ENCODE data around the gene LAMC3.

Gene LAMC3

DNA sequence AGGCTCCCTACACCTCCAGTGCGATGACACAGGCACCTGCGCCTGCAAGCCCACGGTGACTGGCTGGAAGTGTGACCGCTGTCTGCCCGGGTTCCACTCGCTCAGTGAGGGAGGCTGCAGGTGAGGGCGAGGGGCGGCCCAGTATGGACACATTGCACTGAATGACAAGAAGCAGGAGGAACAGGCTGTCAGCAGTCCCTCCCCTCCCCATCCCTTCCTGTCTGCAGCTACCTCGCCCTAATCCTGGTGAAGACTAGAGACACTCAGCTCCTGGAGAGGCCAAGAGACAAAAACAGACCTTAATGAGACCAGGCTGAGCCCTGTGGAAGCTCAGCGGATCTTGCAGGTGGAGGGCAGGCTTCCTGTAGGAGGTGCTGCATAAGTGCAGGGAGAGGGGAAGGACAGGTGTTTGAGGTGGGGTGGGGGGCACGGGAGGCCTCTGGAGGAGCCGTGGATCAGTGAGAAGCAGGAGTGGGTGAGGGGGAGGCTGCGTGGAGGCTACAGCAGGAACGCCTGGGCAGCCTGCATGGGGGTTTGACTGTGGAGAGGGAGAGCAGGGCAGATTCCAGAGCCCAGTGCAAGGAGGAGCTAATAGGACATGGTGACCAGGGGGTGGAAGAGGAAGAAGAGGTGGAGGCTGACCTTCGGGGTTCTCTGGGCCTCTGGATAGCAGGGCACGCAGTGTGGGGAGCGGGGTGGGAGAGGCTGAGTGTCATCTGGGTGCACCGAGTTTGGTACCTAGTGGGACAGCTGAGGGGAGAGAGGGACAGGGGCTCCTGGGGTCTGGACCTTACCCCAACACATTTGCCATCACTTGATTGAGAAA, 30.4 kb downstream of the LAMC3 start:
- TF ChIP-seq, protein P1, sequence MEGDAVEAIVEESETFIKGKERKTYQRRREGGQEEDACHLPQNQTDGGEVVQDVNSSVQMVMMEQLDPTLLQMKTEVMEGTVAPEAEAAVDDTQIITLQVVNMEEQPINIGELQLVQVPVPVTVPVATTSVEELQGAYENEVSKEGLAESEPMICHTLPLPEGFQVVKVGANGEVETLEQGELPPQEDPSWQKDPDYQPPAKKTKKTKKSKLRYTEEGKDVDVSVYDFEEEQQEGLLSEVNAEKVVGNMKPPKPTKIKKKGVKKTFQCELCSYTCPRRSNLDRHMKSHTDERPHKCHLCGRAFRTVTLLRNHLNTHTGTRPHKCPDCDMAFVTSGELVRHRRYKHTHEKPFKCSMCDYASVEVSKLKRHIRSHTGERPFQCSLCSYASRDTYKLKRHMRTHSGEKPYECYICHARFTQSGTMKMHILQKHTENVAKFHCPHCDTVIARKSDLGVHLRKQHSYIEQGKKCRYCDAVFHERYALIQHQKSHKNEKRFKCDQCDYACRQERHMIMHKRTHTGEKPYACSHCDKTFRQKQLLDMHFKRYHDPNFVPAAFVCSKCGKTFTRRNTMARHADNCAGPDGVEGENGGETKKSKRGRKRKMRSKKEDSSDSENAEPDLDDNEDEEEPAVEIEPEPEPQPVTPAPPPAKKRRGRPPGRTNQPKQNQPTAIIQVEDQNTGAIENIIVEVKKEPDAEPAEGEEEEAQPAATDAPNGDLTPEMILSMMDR (IDR thresholded peaks at IDR 0.05; ENCODE audit: borderline replicate concordance, control extremely low read depth, extremely low read depth, insufficient read depth, missing control alignments): no peak
- in situ Hi-C loops (cut with MboI; ENCODE audit: low sequenced_read_pairs, unreplicated experiment): no loop called here
- no peak for DNase-seq (ENCODE audit: low spot score)

DNA sequence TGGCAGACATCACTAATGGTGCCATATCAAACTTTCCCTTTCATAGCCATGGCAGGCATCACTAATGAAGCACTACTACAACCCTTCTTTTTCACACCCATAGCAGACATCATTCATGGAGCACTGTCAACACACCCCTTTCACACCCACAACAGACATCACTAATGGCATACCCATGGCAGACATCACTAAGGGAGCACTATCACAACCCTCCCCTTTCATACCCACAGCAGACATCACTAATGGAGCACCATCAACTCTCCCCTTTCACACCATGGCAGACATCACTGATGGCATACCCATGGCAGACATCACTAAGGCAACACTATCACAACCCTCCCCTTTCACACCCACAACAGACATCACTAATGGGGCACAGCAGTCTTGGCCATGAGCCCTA, 33.7 kb downstream of the LAMC3 start:
- TF ChIP-seq, protein P1 (IDR thresholded peaks at IDR 0.05; ENCODE audit: borderline replicate concordance, control extremely low read depth, extremely low read depth, insufficient read depth, missing control alignments): no peak
- in situ Hi-C loops (cut with MboI; ENCODE audit: low sequenced_read_pairs, unreplicated experiment): no loop called here
- no peak for DNase-seq (ENCODE audit: low spot score)

DNA sequence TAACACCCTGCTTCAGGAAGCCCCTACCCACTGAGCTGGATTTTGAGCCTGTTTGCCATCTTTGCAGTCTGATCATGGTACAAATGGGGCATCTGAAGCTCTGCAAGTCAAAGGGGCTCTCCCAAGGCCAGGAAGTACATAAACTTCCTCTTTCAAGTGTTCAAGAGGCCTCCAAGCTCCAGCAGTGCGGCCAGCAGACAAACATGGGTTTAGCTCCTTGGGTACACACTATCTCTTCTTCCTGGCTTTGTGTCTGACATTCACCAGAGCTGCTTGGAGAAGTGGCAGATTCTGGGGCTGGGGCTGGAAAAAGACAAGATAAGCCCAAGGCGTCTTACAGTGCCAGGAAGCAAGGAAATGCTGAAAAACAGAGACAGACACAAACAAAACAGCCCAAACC, 34.1 kb downstream of the LAMC3 start:
- no peak for DNase-seq (ENCODE audit: low spot score)
- TF ChIP-seq, protein P1 (IDR thresholded peaks at IDR 0.05; ENCODE audit: borderline replicate concordance, control extremely low read depth, extremely low read depth, insufficient read depth, missing control alignments): no peak
- in situ Hi-C loops (cut with MboI; ENCODE audit: low sequenced_read_pairs, unreplicated experiment): no loop called here

DNA sequence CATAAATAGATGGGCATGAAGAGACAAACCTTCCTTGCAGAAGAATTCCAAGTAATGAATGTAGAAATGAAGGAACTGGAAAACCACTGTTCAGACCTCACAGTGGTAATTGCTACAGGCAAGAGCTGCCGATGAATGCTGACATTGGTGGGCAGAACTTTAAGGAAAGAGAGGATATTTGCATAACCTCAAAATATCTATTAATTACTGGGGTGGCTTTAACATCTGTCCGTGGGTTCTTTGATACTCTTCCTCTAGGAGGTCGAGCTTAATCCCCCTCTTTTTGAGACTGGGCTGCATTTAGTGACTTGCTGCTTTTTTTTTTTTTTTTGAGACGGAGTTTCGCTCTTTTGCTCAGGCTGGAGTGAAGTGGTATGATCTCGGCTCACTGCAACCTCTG, 34.7 kb downstream of the LAMC3 start:
- no peak for DNase-seq (ENCODE audit: low spot score)
- TF ChIP-seq, protein P1 (IDR thresholded peaks at IDR 0.05; ENCODE audit: borderline replicate concordance, control extremely low read depth, extremely low read depth, insufficient read depth, missing control alignments): no peak
- in situ Hi-C loops (cut with MboI; ENCODE audit: low sequenced_read_pairs, unreplicated experiment): no loop called here

DNA sequence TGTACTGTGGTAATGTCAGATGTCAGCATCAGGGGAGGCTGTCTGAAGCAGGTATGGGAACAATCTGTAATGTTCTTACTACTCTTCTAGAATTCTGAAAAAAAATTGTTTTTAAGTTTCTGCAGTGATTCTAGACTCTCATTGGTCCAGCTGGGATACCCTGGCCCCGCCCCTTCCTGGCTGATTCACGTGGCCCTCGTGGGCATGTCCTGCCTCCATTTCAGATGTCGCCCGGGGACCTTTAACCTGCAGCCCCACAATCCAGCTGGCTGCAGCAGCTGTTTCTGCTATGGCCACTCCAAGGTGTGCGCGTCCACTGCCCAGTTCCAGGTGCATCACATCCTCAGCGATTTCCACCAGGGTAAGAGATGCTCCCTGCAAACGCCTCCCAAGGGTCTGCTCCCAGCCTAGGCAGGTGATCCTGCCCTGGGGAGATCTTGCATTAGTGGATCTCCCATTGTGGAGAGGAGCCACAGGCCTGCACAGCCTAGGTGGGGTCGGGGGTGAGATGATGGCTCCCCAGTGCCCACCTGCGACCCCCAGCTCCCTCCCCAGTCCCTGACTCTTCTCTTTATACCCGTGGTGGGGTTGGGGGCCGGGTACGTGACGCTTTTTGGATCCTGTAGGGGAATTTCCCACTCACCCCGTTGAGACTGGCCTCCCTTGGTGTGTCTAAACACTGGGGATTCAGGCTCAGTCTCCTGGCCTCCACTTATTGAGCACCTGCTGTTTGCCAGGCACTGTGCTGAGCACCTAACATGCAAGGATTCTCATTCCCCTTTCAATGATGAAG, 36.5 kb downstream of the LAMC3 start:
- TF ChIP-seq, protein P1 (IDR thresholded peaks at IDR 0.05; ENCODE audit: borderline replicate concordance, control extremely low read depth, extremely low read depth, insufficient read depth, missing control alignments): no peak
- in situ Hi-C loops (cut with MboI; ENCODE audit: low sequenced_read_pairs, unreplicated experiment): no loop called here
- DNase-seq (ENCODE audit: low spot score): no peak

DNA sequence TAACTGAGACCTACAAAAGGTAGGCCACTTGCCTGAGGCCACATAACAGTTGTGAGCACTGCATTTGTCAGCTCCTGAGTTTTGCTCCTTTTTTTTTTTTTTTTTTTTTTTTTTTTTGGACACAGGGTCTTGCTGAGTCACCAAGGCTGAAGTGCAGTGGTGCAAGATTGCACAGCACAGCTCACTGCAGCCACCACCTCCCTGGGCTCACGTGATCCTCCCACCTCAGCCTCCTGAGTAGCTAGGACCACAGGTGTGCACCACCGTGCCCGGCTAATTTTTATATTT, 37.1 kb downstream of the LAMC3 start:
- TF ChIP-seq, protein P1 (IDR thresholded peaks at IDR 0.05; ENCODE audit: borderline replicate concordance, control extremely low read depth, extremely low read depth, insufficient read depth, missing control alignments): no peak
- in situ Hi-C loops (cut with MboI; ENCODE audit: low sequenced_read_pairs, unreplicated experiment): no loop called here
- DNase-seq (ENCODE audit: low spot score): no peak
